ENCODE measurements around the gene C12orf57.

Gene C12orf57

DNA sequence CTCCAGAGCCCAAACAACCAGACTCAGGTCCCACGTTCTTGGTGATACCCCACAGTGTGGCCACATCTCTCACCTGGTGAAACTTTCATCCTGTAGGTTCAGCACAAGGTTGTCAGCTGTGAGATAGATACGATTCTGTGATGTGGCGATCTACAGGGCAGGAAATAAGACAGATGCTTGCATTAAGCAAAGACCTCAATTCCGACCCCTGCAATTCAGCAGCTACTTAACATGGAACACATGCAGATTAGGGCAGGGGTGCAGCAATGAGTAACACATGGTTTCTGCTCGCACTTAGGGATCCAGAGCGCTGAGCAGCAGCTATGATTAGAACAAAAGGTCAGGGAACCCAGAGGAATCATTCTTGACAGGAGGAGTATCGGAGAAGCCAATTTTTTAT, 22.5 kb downstream of the C12orf57 start:
- no peak for FAIRE-seq

DNA sequence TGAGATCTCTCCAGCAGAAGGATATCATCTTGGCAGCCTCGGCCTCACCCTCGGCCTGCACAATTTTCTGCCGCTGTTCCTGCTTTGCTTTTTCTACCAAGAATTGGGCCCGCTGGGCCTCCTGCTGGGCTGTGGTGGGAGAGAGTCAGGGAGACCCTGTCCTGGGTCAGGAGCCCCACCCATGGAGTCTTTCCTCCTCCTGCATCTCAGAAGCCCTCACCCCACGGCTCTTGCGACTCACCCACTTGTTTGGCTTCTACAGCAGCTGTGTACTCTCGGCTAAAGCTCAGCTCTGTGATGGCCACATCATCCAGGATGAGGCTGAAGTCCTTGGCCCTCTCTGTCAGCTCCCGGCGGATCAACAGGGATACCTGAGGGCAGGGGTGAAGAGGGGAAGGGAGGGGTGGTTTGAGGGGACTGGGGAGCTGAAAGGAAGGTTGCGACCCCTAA, 23.9 kb downstream of the C12orf57 start:
- FAIRE-seq, result no peak

DNA sequence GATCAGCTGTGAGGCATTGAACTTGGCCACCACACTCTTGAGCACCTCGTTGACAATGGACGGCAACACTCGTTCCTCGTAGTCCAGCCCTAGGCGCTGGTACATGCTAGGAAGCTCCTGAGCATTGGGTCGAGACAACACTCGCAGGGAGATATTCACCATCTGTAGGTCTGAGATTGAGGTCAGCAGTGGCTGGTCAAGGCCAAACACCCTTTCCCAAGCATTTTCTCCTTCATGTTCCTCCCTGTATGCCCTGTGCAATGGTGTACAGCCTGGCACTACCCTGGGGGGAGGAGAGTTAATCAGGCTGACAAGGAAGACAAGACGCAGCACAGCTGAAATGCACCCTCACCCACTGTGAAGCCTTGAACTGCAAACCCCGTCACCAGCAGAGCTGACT, 24.6 kb downstream of the C12orf57 start:
- no peak for FAIRE-seq

DNA sequence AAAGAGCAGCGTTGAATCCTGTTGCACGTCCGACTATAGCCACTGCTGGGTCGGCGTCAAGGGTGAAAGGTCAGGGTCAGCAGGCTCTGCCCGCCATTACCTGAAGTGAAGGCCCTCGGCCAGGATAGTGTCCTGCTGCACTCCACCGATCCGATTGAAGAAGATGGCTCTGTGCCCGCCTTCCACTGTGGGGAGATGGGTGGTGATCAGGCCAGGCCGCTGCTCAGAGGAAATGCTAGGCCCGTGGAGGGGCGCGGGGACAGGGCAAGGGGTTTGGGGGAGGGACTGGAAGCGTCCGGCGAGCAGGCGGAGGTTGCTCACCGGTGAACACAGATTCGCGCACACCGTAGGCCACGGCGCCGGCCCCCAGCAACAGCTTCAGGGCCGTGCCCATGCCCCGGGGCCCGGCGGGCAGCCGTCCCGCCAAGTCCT, 26.3 kb downstream of the C12orf57 start:
- no peak for FAIRE-seq

DNA sequence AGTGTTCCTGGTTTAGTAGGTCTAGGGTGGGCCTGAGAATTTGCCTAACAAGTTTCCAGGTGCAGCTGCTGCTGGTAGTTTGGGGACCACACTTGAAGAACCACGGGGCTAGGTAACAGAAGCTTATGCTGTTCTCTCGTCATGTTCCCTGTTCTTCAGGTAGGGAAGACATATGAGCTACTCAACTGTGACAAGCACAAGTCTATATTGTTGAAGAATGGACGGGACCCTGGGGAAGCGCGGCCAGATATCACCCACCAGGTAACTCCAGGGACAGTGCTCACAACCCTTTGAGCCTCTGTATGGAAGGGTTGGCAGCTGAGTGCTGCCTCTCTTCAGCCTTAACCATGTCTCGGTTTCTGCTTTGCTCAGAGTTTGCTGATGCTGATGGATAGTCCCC, 30.4 kb downstream of the C12orf57 start:
- no peak for FAIRE-seq

DNA sequence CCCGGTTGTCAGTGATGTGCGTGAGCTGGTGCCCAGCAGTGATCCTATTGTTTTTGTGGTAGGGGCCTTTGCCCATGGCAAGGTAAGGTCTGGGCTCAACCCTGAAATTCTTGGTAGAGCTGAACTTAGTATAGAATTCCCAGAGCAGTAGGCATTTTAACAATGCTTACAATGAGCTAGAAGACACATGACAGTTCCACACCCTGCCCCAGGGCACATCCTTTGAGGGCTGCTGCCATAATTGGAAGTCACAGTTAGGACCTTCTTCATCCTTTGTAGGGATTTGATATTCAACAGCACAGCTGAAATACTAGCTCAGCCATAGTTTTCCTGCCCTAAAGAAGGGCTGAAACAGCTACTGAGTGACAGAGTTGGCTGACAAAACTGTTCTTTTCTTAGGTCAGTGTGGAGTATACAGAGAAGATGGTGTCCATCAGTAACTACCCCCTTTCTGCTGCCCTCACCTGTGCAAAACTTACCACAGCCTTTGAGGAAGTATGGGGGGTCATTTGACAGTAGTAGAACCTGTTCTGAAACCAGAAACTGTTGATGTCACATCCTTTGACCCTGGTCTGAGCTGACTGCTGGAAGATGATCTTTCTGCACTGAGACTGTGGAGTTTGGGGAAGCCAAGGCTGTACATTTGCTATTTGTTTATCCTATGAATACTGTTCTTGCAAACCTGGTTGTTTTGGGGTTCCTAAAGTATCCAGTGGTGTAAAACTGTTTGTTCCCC, 31.6 kb downstream of the C12orf57 start:
- no peak for FAIRE-seq

DNA sequence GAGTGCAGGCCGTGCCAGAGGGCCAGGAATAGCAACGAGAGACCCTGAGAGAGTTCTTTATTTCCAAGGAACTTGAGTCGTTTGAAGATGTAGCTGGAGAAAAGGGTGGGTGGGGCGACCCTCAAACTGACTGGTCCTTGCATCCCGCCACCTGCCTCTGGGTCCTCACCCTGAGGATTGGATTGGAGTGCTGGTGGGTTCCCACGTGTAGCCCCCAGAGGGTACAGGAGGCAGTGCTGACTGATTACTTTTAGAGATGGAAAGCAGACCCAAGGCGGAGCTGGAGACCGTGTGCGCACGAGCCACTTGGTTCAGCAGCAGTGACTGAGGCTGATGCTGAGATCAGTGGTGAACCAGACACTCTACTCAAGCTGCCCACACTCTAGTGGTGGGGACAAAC, 33.8 kb downstream of the C12orf57 start:
- no peak for FAIRE-seq

DNA sequence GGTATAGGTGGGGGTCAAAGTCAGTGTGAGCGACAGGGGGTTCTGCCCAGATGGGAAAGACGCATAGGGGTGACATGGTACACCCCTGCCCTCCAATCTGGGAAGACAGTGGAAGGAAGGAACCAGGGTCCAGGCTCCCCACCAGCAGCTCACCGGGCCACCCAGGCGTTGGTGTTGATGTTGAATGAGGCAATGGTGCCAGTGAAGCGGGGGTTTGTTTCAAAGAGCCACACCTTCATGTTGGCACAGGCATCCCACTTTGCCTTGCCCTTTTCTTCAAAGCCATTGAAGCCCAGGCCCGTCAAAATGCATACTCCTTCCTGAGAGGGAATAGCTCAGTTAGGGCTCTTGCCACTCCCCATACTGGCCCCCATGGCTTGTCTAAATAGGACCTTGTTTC, 34.4 kb downstream of the C12orf57 start:
- no peak for FAIRE-seq

DNA sequence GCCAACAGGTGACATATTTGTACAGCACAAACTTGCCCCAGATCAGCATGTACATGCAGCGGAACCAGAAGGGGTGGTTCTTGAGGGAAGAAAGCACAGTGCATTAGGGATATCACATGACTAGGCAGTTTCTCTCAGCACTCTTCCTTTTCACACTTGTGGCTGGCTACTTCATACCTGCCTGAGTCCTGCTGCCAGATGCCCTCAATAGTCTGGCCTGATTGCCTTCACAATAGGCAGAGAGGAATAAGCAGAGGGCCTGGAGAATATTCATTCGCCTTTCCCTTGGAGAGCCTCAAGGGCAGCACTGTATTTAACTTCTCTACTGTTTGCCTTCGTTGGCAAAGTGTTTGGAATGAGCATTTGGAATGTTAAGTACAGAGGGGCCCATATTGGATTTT, 34.8 kb downstream of the C12orf57 start:
- no peak for FAIRE-seq

DNA sequence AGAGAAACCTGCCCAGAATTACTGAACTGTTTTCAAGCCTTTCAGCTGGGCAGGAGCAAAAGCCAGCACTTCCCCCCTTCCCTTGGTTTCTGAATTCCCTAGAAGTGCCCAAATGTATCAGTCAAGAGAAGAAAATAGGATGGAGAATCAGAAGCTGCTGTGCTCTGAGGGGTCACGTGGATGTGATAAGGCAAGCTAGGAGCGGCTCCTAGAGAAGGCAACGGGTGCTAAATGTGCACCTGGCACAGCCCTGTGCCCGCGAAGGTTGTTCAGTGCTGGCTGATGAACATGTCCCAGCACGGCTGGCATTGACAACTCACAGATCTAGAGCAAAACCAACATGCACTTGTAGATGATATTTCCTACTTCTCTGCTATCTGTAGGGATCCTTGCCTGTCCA, 35.2 kb downstream of the C12orf57 start:
- no peak for FAIRE-seq

DNA sequence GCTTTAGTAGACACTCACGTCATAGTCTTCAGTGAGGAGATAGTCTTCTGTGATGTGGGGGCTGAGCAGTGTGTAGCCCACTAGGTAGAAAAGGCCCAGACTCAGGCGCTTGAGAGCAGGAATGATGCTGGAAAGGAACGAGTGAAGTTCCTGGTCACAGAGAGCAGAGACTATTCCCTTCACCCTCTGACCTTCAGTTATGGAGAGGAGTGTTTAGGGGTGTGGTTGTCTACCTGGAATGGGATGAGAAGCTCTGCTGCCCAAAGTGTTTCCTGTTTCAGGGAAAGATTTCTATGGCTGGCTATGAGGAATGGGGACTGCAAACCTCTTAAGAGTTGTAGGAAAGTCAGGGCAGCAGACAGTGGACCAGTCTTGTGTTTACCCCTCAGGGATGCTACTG, 35.6 kb downstream of the C12orf57 start:
- no peak for FAIRE-seq

DNA sequence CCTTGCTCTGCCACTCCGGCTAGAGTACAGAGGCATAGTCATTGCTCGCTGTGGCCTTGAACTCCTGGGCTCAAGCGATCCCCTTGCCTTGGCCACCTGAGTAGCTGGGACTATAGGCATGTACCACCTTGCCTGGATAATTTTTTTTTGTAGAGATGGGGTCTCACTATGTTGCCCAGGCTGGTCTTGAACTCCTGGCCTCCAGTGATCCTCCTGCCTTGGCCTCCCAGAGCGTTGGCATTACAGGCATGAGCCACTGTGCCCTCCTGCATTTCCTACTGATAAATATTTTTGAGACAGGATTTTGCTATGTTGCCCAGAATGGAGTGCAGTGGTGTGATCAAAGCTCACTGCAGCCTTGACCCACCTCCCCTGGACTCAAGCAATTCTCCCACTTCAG, 36.3 kb downstream of the C12orf57 start:
- FAIRE-seq, result no peak

DNA sequence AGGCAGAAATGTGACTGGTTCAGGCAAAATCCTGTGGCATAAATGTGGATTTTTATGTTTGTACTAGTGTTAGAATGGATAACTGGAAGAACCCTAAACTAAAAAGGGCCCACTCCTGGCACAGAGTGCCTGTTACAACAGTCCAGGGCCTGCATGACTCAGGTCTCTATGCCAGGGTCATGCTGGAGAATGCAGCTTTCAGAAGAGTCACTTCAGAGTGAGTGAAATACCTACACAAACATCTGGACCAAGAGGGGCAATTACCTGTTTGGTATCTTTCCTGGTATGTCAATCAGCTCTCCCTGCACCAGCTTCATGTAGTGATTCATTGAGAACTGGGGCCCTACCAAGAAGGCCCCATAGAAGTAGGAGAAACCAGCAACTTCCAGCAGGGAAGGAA, 36.9 kb downstream of the C12orf57 start:
- no peak for FAIRE-seq

DNA sequence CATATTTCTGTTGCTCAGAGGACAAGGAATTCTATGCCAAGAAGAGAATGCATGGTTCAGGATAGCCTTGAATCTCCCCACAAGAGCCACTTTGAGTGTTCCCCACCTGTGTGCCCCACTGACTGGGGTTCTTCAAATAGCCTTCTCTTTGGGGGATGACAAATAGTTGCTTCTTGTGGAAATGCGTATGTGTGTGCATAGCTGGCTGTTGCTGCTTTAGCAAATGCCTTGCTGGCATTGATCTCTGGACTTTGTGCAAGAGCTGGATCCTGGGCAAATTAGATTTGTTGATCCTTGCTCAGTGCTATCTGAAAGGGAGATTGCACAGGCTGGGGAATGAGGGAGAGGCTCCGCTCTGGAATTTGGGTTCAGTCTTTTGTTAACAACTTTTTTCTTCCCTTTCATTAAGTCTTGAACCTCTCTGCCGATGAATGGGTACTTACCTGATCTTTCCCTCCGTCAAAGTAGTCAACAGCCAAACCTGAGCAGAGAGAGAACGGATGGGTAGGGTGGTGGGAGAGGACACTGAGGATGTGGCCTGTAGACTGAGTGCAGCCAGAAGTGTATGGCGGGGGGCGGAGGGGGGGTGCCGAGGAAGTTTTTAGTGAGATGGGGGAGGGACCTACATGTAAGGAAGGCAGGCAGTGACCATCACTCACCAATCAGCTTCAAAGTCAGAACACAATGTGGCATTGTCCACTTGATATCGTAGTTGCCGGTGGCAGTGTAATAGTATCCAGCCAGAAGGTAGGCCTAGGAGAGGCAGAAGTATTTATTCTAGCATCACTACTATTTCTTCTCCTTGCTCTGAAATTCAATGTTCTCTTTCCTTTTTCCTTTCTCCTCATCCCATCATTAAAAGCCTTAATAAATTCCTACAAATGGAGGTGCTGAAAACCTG, 37.6 kb downstream of the C12orf57 start:
- FAIRE-seq, result no peak

DNA sequence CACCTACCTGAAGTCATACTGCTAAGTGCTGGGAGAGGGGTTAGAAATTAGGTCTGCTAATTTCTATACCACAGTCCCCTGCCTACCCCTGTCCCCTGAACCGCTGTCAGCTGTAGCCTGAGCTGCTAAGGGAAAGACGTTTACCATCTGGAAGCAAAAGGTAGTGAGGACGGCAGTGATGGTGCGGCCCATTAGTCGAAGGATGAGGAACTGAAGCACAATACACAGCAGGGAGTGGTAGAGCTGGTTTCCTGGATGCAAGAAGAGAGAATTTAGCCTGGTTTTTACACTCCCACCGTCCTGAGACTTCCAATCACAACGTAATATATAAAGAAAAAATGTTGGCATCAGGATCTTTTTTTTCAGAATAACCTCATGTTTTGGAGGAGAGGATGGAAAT, 38.7 kb downstream of the C12orf57 start:
- no peak for FAIRE-seq

DNA sequence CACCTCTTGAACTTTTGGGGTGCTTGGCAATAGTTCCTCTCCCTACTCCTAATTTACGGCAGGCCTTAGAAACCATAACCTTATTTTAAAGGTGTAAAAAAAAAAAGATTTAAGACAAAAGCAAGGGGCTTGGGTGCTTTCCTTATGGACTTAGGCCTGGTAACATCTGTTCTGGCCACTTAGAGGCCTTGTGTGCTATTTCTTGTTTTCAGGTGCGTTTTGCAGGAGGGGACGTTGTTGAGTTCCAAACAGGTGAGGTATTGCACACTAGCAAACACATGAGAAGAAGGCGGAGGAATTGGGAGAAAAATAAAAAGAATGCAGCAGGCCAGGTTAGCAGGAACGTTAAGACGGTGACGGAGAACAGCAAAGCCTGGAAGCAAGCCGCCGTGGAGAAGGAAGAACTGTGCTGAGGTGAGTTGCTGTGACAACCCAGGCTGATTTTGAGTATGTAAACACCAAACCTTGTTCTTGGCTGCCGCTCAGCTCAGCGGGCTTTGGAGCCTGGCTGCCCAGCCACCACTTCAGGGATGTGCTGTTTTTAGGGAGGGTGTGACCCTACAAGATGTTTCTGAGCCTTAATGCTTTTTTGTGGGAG, 44.2 kb downstream of the C12orf57 start:
- no peak for FAIRE-seq

Measured in G401.6 (cell line).